Nephron progenitor cell (in vitro differentiated cells): ENCODE data around the gene TMC8.
A peak's percentile ranks its signal among the peaks of the same experiment; 100 is the strongest.

ENCODE experiments used
- DNase-seq: peaks from one replicate; pipeline ENCODE4 v3.0.0; 2021
- H3K27ac Mint-ChIP-seq: 2 replicates; pipeline ENCODE4 v1.8.0; 2021; ENCODE audit warnings: mild to moderate bottlenecking, moderate library complexity, mixed read lengths
- H3K27me3 Mint-ChIP-seq: 2 replicates; pipeline ENCODE4 v1.8.0; 2021; ENCODE audit warnings: mild to moderate bottlenecking, low read depth, mixed read lengths; ENCODE audit not compliant: poor library complexity
- H3K36me3 Mint-ChIP-seq: 2 replicates; pipeline ENCODE4 v1.8.0; 2021; ENCODE audit warnings: low read depth, mixed read lengths
- H3K4me1 Mint-ChIP-seq: 2 replicates; pipeline ENCODE4 v1.8.0; 2021; ENCODE audit warnings: mixed read lengths
- H3K4me3 Mint-ChIP-seq: 2 replicates; pipeline ENCODE4 v1.8.0; 2021; ENCODE audit warnings: mild to moderate bottlenecking, moderate library complexity, mixed read lengths
- H3K9me3 Mint-ChIP-seq: 2 replicates; pipeline ENCODE4 v1.8.0; 2021; ENCODE audit warnings: mild to moderate bottlenecking, moderate library complexity, mixed read lengths
- TF ChIP-seq, protein P1 (sequence below): fragments of 200-600 bp; sonication (generic); IDR thresholded peaks from 2 replicates; pipeline ENCODE4 v1.5.0; 2021; ENCODE audit warnings: antibody characterized with exemption

TMC8 gene

DNA sequence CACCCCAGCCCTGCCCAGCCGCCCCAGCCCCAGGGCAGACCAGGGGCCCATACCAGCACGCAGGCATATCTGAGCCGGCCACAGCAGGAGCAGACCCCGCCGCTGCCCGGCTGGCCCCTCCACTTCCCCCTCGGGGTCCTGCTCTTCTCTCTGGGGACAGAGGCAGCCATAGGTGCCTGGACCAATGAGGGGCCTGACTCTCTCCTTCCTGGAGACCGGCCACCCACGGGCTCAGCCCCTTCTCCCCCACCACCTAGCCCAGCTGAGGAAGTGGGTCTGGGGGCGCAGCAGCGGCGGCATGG lies 5.8 kb upstream of the TMC8 start:
- Mint-ChIP-seq H3K4me3 (no peak overlapping the region), H3K36me3 (peaks cover 20% of the 10 kb centered on the region), H3K27ac (no peak overlapping the region), H3K4me1 (peaks cover 28% of the 10 kb centered on the region), H3K9me3 (no peaks in the 10 kb centered on the region), H3K27me3 (no peaks in the 10 kb centered on the region)
- DNase-seq, result no peak
- TF ChIP-seq, protein P1, sequence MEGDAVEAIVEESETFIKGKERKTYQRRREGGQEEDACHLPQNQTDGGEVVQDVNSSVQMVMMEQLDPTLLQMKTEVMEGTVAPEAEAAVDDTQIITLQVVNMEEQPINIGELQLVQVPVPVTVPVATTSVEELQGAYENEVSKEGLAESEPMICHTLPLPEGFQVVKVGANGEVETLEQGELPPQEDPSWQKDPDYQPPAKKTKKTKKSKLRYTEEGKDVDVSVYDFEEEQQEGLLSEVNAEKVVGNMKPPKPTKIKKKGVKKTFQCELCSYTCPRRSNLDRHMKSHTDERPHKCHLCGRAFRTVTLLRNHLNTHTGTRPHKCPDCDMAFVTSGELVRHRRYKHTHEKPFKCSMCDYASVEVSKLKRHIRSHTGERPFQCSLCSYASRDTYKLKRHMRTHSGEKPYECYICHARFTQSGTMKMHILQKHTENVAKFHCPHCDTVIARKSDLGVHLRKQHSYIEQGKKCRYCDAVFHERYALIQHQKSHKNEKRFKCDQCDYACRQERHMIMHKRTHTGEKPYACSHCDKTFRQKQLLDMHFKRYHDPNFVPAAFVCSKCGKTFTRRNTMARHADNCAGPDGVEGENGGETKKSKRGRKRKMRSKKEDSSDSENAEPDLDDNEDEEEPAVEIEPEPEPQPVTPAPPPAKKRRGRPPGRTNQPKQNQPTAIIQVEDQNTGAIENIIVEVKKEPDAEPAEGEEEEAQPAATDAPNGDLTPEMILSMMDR, result no peak

DNA sequence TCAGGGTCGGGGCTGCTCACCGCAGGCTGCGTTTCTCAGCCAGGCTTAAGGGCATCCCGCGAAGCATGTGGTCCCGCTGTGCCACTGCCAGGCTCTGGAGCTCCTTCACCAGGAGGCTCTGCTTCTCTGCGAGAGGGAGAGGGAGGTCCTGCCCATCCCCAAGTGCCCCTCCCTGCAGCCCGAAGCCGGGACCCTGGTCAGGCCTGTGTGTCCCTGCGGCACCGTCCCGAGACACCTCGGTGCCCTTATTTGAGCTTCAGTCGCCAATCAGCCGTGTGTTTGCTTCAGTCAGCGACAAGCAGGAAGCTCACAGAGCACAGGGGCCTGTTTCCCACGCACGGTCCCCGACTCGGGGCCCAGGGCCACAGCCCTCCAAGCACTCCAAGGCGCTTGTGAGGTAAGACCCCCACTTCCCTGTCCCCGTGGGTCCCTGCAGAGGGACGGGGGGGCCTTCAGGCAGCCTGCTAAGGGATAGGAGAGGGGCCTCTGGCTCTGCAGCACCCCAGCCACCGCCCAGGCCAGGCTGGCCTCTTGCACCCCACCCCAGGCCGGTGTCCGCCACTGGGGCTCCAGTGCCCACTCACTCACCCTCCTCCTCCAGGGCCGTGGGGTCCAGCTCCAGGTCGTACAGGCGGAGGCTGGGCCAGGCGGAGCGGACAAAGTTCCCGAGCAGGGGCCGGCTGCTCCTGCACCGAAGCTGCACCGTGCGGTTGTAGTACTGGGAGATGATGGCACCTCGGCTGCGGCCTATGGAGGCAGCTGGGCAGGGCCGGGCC lies 5.2 kb upstream of the TMC8 start:
- Mint-ChIP-seq H3K4me3 (no peak overlapping the region), H3K27me3 (peaks cover under 1% of the 10 kb centered on the region), H3K4me1 (peaks cover 33% of the 10 kb centered on the region), H3K36me3 (peaks cover 17% of the 10 kb centered on the region), H3K9me3 (no peaks in the 10 kb centered on the region), H3K27ac (no peak overlapping the region)
- DNase-seq, result no peak
- TF ChIP-seq, protein P1, result no peak

DNA sequence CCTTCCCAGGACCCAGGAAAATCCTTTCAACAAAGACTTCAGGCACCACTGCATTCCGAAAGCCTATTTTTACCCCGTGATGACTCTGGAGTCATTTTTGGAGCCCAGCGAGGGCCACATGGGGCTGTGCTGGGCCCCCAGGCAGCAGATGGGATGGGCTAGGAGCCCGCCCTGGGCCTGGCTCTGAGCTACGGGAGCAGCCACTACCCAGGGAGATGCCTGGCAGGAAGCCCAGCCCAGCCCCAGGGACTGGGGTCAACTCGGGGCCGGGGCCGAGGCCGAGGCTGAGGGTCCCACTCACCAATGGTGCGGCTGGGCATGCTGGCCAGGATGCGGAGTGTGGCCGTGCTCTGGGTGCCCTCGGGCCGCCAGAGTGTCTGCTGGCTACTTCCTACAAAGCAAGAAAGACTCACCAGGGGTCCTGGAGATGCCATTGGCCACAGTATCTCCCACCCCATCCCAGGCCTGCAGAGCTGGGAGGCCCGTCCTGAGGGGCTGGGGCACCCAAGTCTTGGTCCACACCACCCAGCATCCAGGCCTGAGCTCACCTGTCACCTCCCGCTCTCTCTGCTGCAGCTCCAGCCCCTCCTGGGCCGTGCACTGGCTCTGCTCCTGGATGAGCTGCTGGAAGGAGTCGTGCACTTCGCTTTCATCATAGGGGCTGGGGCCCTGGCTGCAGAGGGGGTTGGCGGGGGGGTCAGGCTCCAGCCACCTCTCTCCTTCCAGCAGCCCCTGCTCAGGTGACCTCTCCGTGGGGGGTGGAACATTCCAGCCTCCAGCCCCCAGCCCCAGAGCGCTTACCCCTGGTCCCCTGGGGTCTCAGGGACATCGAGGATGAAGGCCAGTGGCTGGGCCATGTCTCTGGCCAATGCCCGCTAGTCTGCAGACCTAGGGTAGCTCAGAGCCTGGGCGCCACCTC lies 4.3 kb upstream of the TMC8 start:
- Mint-ChIP-seq H3K27me3 (peaks cover 8% of the 10 kb centered on the region), H3K27ac (peak overlapping the region; percentile 51), H3K9me3 (no peaks in the 10 kb centered on the region), H3K4me1 (peaks cover 38% of the 10 kb centered on the region), H3K36me3 (peaks cover 13% of the 10 kb centered on the region), H3K4me3 (peak overlapping the region; percentile 85)
- no peak for DNase-seq
- TF ChIP-seq, protein P1, result no peak

DNA sequence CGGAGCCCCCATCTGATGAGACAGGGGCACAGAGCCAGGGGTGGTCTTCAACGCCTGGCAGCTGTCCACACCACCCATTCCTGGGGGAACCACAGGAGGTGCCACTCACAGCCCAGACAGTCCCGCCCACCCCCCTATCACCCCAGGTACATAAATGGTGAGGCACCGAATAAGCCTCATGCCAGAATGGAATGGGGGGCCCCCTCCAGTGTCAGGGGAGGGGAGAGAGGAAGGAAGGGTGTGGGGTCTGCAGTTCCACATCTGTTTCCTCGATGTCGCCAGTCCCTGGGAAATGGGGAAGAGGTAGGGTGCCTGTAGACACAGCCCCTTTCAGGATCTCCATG lies 3.7 kb upstream of the TMC8 start:
- Mint-ChIP-seq H3K27me3 (peaks cover 8% of the 10 kb centered on the region), H3K36me3 (peaks cover 13% of the 10 kb centered on the region), H3K27ac (peak overlapping the region; percentile 90), H3K4me1 (peaks cover 38% of the 10 kb centered on the region), H3K4me3 (peak overlapping the region; percentile 85), H3K9me3 (no peaks in the 10 kb centered on the region)
- TF ChIP-seq, protein P1, result no peak
- no peak for DNase-seq

DNA sequence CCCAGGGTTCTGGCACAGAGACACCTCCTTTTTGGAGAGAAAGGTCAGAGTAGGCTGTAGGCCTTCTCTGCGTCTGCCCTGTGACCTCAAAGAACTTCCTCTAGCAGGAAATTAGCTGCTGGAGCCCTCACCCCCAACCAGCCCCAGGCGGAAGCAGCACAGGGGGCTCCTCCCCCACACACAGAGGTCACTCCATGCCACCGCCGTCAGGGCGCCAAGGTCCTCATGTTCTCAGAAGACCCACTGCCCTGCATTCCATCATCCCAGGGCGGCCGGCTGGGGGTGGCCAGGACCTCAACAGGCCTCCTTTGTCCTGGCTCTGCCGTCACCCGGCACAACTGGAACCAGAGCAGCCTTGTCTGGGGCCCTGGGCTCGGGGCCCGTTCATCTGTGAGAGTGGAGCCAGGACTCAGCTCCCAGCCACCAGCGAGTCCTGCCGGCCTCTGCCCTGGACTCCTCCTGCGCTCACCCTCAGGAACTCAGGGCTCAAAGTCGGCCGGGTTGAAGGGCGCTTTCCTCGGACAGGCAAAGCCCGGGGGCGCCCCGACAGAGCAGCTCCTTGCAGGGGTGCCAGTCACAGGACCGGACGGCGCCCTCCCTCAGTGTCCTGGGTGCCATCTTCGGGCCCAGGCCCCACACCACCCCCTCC lies 3.2 kb upstream of the TMC8 start:
- Mint-ChIP-seq H3K9me3 (no peaks in the 10 kb centered on the region), H3K36me3 (peaks cover 13% of the 10 kb centered on the region)
- TF ChIP-seq, protein P1, result no peak

More for the DNA sequence above, 3.2 kb upstream of the TMC8 start:
- Mint-ChIP-seq H3K4me3 (peak overlapping the region; percentile 85), H3K27me3 (peaks cover 8% of the 10 kb centered on the region), H3K27ac (peak overlapping the region; percentile 90), H3K4me1 (peaks cover 38% of the 10 kb centered on the region)
- DNase-seq, result peak; percentile 70
